ENCODE measurements around the gene CCDC59. TPM values are rescaled to one million over a fixed set of nuclear protein-coding genes. Genes with fewer than 3 reads are reported as not detected.

Gene CCDC59
- total RNA-seq, 1 experiment from 2014 or later: 60.3 TPM

- DNase-seq (ENCODE audit: low read depth): no peak
These were observed 38.9 kb downstream of the CCDC59 start for GRCh38 chr12:82319276-82319675.

DNA sequence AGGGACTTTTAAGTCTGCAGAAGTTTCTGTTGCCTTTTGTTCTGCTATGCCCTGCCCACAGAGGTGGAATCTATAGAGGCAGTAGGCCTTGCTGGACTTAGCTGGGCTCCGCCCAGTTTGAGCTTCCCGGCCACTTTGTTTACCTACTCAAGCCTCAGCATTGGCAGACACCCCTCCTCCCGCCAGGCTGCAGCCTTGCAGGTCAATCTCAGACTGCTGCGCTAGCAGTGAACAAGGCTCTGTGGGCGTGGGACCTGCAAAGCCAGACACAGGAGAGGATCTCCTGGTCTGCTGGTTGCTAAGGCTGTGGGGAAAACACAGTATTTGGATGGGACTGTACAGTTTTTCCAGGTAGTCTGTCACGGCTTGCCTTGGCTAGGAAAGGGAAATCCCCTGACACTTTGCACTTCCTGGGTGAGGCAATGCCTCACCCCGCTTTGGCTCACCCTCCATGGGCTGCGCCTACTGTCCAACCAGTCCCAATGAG lies 43.7 kb downstream of the CCDC59 start:
- DNase-seq (ENCODE audit: low read depth): no peak

Other genes starting within 250 kb of the CCDC59 start
- gene METTL25, start 142 bp upstream of the CCDC59 start, total RNA-seq (2014; rRNA removed; shearing (Covaris generic)): 4.6 and 4.8 TPM in 2 replicates